ENCODE data around the gene SLC6A1. TPM values are rescaled to one million over a fixed set of nuclear protein-coding genes. Genes with fewer than 3 reads are reported as not detected.

Gene SLC6A1
- total RNA-seq, 2 experiments from 2014 or later, result not detected

DNA sequence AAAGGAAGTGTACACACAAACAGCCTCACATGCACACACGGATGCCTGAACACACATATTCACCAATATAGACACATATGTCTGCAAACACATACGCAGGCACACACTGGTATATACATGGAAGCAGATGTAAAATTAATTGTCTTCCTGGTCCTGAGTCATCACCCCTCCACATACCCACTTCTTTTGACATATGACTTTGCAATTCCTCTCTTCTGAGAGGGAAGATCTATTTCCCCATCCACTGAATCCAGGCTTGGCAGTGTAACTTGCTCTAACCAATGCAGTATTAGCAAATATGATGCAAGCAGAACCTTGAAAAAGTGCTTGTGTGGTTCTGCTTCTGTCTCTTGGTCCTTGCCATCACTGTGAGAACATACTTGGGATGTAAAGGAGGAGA lies 84.9 kb downstream of the SLC6A1 start:
- Histone ChIP-seq H3K9me3 (ENCODE audit: control insufficient read depth in 1 of 2, insufficient read depth in 1 of 2, low read length in 2 of 2) (peaks cover 0 to 3% of the 10 kb centered on the region in 2 experiments), H3K27me3 (ENCODE audit: control insufficient read depth in 1 of 2, insufficient read depth in 2 of 2, low read length in 2 of 2) (peaks cover 0 to 2% of the 10 kb centered on the region in 2 experiments), H3K4me1 (ENCODE audit: insufficient read depth, low read length) (no peaks in the 10 kb centered on the region), H3K27ac (ENCODE audit: low read depth in 1 of 2, low read length in 2 of 2) (no peak overlapping the region), H3K36me3 (ENCODE audit: insufficient read depth, low read length) (no peaks in the 10 kb centered on the region), H3K4me3 (ENCODE audit: low read length) (no peak overlapping the region)
- ChIA-PET POLR2A (no interaction called here), CTCF (no interaction called here)
- peaks cover 26% of the 10 kb centered on the region for H3K27me3 Mint-ChIP-seq
- H3K4me3 Mint-ChIP-seq, result no peak overlapping the region
- no peaks in the 10 kb centered on the region for H3K36me3 Mint-ChIP-seq (ENCODE audit: low read depth)
- ATAC-seq (ENCODE audit: poor library complexity) (no peak), DNase-seq (peak in 3 of 14 experiments; percentile 13 to 39 (median 28))
- TF ChIP-seq, protein P1, sequence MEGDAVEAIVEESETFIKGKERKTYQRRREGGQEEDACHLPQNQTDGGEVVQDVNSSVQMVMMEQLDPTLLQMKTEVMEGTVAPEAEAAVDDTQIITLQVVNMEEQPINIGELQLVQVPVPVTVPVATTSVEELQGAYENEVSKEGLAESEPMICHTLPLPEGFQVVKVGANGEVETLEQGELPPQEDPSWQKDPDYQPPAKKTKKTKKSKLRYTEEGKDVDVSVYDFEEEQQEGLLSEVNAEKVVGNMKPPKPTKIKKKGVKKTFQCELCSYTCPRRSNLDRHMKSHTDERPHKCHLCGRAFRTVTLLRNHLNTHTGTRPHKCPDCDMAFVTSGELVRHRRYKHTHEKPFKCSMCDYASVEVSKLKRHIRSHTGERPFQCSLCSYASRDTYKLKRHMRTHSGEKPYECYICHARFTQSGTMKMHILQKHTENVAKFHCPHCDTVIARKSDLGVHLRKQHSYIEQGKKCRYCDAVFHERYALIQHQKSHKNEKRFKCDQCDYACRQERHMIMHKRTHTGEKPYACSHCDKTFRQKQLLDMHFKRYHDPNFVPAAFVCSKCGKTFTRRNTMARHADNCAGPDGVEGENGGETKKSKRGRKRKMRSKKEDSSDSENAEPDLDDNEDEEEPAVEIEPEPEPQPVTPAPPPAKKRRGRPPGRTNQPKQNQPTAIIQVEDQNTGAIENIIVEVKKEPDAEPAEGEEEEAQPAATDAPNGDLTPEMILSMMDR (IDR thresholded peaks at IDR 0.05), result no peak
- peaks cover 4% of the 10 kb centered on the region for H3K9me3 Mint-ChIP-seq
- H3K27ac Mint-ChIP-seq, result no peak overlapping the region
- H3K4me1 Mint-ChIP-seq (ENCODE audit: low read depth), result no peaks in the 10 kb centered on the region
- intact Hi-C loops (cut with DNase I, micrococcal nuclease), result no loop called here

DNA sequence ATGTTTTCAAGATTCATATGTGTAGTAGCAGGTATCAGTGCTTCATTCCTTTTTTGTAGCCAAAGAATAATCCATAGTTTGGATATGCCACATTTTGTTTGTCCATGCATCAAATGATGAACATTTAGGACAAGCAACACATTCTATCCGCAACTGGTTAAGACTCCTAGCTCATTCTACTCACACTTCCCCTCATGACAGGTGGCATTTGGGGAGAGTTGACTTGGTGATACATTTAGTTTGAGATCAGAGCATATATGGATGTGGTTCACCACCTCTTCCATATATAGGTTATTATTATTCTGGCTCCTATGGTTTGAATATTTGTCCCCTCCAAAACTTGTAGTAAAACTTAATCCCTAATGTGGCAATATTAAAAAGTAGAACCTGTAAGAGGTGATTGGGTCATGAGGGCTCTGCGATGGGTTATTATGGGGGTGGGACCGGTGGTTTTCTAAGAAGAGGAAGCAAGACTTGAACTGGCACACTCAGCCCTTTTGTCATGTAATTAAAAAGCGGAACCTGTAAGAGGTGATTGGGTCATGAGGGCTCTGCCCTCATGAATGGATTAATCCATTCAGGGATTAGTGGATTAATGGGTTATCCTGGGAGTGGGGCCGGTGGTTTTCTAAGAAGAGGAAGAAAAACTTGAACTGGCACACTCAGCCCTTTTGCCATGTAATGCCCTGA lies 86.4 kb downstream of the SLC6A1 start:
- ChIA-PET POLR2A (no interaction called here), CTCF (no interaction called here)
- H3K36me3 ChIP-seq (ENCODE audit: insufficient read depth, low read length), result no peaks in the 10 kb centered on the region
- ATAC-seq (ENCODE audit: poor library complexity) (no peak), DNase-seq (peak in 3 of 14 experiments; percentile 13 to 46 (median 39))
- no peaks in the 10 kb centered on the region for H3K36me3 Mint-ChIP-seq (ENCODE audit: low read depth)
- H3K9me3 ChIP-seq (ENCODE audit: control insufficient read depth in 1 of 2, insufficient read depth in 1 of 2, low read length in 2 of 2), result peaks cover 0 to 3% of the 10 kb centered on the region in 2 experiments
- intact Hi-C loops (cut with DNase I, micrococcal nuclease), result no loop called here
- no peaks in the 10 kb centered on the region for H3K4me1 ChIP-seq (ENCODE audit: insufficient read depth, low read length)
- no peak overlapping the region for H3K27ac ChIP-seq (ENCODE audit: low read depth in 1 of 2, low read length in 2 of 2)
- TF ChIP-seq, protein P1 (IDR thresholded peaks at IDR 0.05), result no peak
- no peak overlapping the region for H3K4me3 ChIP-seq (ENCODE audit: low read length)
- no peak overlapping the region for H3K27ac Mint-ChIP-seq
- H3K27me3 Mint-ChIP-seq, result peaks cover 20% of the 10 kb centered on the region
- H3K4me1 Mint-ChIP-seq (ENCODE audit: low read depth), result no peaks in the 10 kb centered on the region
- H3K27me3 ChIP-seq (ENCODE audit: control insufficient read depth in 1 of 2, insufficient read depth in 2 of 2, low read length in 2 of 2), result peaks cover 0 to 2% of the 10 kb centered on the region in 2 experiments
- peaks cover 4% of the 10 kb centered on the region for H3K9me3 Mint-ChIP-seq
- no peak overlapping the region for H3K4me3 Mint-ChIP-seq

DNA sequence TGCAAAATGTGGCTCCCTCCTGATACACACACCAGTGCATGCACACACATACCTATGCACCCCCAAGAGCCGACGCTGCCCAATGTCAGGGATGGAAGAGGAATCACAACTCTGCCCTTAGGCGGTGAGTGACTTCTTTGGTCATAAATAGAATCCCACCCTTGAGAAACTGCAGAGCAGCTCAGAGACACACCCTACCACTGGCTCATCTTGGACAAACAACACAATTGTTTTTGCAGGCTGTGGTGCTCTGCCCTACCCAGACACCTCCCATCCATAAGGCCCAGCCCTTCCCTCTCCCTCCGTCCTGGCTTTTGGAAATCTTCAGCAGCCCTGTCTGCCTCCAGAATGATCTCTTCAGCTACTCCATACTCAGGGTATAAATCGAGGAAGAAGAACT lies 87.9 kb downstream of the SLC6A1 start:
- Mint-ChIP-seq H3K27ac (no peak overlapping the region), H3K36me3 (ENCODE audit: low read depth) (no peaks in the 10 kb centered on the region), H3K4me1 (ENCODE audit: low read depth) (no peaks in the 10 kb centered on the region), H3K9me3 (peaks cover 4% of the 10 kb centered on the region), H3K4me3 (no peak overlapping the region), H3K27me3 (peaks cover 14% of the 10 kb centered on the region)
- ChIA-PET POLR2A (no interaction called here), CTCF (no interaction called here)
- DNase-seq, result no peak
- H3K27me3 ChIP-seq (ENCODE audit: control insufficient read depth in 1 of 2, insufficient read depth in 2 of 2, low read length in 2 of 2), result no peaks in the 10 kb centered on the region
- intact Hi-C loops (cut with DNase I, micrococcal nuclease), result no loop called here
- no peak overlapping the region for H3K4me3 ChIP-seq (ENCODE audit: low read length)
- peaks cover 0 to 3% of the 10 kb centered on the region in 2 experiments for H3K9me3 ChIP-seq (ENCODE audit: control insufficient read depth in 1 of 2, insufficient read depth in 1 of 2, low read length in 2 of 2)
- no peak overlapping the region for H3K27ac ChIP-seq (ENCODE audit: low read depth in 1 of 2, low read length in 2 of 2)
- TF ChIP-seq, protein P1 (IDR thresholded peaks at IDR 0.05), result no peak
- H3K4me1 ChIP-seq (ENCODE audit: insufficient read depth, low read length), result no peaks in the 10 kb centered on the region
- no peak for ATAC-seq (ENCODE audit: poor library complexity)
- H3K36me3 ChIP-seq (ENCODE audit: insufficient read depth, low read length), result no peaks in the 10 kb centered on the region

All from CD4-positive, alpha-beta T cell (primary cell).